GM18507 (cell line): ENCODE measurements around the gene CACNB2.
"Not testable (repeated sequence)": the region's sequence is repeated elsewhere in the genome, so short reads cannot be mapped to it uniquely, and the experiment has no call there.

Experiments
- DNase-seq: peaks from one replicate; pipeline ENCODE4 v3.0.0; 2011; ENCODE audit warnings: low read depth; ENCODE audit not compliant: insufficient read length; ENCODE audit errors: extremely low spot score
- FAIRE-seq: peaks from 2 replicates; lab custom pipeline; 2011; peaks lifted over from hg19 to GRCh38; lab: Jason Lieb, UNC

Gene CACNB2

GRCh38 chr10:18194634-18195033 is 54.4 kb downstream of the CACNB2 start:
- no peak for DNase-seq
- no peak for FAIRE-seq

GRCh38 chr10:18195060-18195799 is 55.0 kb downstream of the CACNB2 start:
- DNase-seq (no peak), FAIRE-seq (no peak)

- FAIRE-seq (no peak), DNase-seq (no peak)
Measured at GRCh38 chr10:18196806-18197550, 56.8 kb downstream of the CACNB2 start.

- DNase-seq (no peak), FAIRE-seq (no peak)
Measured at GRCh38 chr10:18197706-18198105, 57.5 kb downstream of the CACNB2 start.

GRCh38 chr10:18201877-18202276 is 61.7 kb downstream of the CACNB2 start:
- FAIRE-seq (no peak), DNase-seq (no peak)

- FAIRE-seq, result no peak
- no peak for DNase-seq
Measured at GRCh38 chr10:18202680-18203460, 62.6 kb downstream of the CACNB2 start.

- FAIRE-seq (no peak), DNase-seq (no peak)
Measured at GRCh38 chr10:18203471-18203870, 63.2 kb downstream of the CACNB2 start.

GRCh38 chr10:18204039-18204835 is 64.0 kb downstream of the CACNB2 start:
- no peak for FAIRE-seq
- no peak for DNase-seq

- FAIRE-seq (no peak), DNase-seq (no peak)
Measured at GRCh38 chr10:18205098-18205834, 65.0 kb downstream of the CACNB2 start.

- FAIRE-seq, result not testable (repeated sequence)
Measured at GRCh38 chr10:18208186-18208585, 68.0 kb downstream of the CACNB2 start.

GRCh38 chr10:18209241-18209640 is 69.0 kb downstream of the CACNB2 start:
- FAIRE-seq, result no peak
- DNase-seq, result no peak

More at GRCh38 chr10:18208186-18208585, 68.0 kb downstream of the CACNB2 start:
- not testable (repeated sequence) for DNase-seq

GRCh38 chr10:18210711-18211110 is 70.5 kb downstream of the CACNB2 start:
- DNase-seq, result no peak
- no peak for FAIRE-seq

GRCh38 chr10:18211862-18212261 is 71.6 kb downstream of the CACNB2 start:
- FAIRE-seq, result no peak
- no peak for DNase-seq

- DNase-seq, result no peak
- FAIRE-seq, result no peak
Measured at GRCh38 chr10:18213271-18213670, 73.0 kb downstream of the CACNB2 start.

GRCh38 chr10:18214691-18215563 is 74.7 kb downstream of the CACNB2 start:
- DNase-seq (no peak), FAIRE-seq (peak; percentile 80)

GRCh38 chr10:18216482-18216881 is 76.3 kb downstream of the CACNB2 start:
- FAIRE-seq (no peak), DNase-seq (no peak)

GRCh38 chr10:18217577-18217976 is 77.4 kb downstream of the CACNB2 start:
- DNase-seq, result no peak
- FAIRE-seq, result no peak

- DNase-seq (no peak), FAIRE-seq (no peak)
Measured at GRCh38 chr10:18219146-18219545, 78.9 kb downstream of the CACNB2 start.
